Caco-2 (cell line): ENCODE measurements around the gene HDAC3. TPM values are rescaled to one million over a fixed set of nuclear protein-coding genes. Genes with fewer than 3 reads are reported as not detected.

ENCODE experiments used
- BruUV-seq: library from RNA; stranded (reverse); fragments of 400-500 nt; replicated peaks from 2 replicates; lab custom pipeline; 2021; lab: Mats Ljungman, UMichigan
- CTCF ChIA-PET: fragments of 300-600 bp; sonication (Branson Sonifier 250); formaldehyde crosslinking; loops from one replicate; lab custom pipeline; 2022; ENCODE audit warnings: antibody characterized with exemption; lab: Charles Lee
- POLR2A ChIA-PET: fragments of 300-600 bp; sonication (Branson Sonifier 250); formaldehyde crosslinking; loops from one replicate; lab custom pipeline; 2022; ENCODE audit warnings: antibody characterized with exemption; lab: Charles Lee
- DNase-seq, 2 experiments: peaks; one replicate each; pipeline versions ENCODE4 v3.0.0 to v3.0.0-alpha.2; 2020 to 2022
- H3K27me3 ChIP-seq: replicated peaks from 2 replicates; pipeline ENCODE4 v1.6.0; 2011; ENCODE audit warnings: low read length; ENCODE audit not compliant: control insufficient read depth, insufficient read depth
- H3K36me3 ChIP-seq: 2 replicates; pipeline ENCODE4 v1.5.1; 2011; ENCODE audit warnings: low read length; ENCODE audit not compliant: control insufficient read depth, insufficient read depth
- H3K4me1 ChIP-seq: fragments of 250-450 bp; sonication (Bioruptor Pico); 2 replicates; pipeline ENCODE4 v1.5.1; 2020; ENCODE audit warnings: mild to moderate bottlenecking
- H3K4me3 ChIP-seq: 2 replicates; pipeline ENCODE4 v1.5.1; 2011; ENCODE audit warnings: low read depth, mild to moderate bottlenecking, control low read depth, low read length
- H3K9me3 ChIP-seq: fragments of 250-450 bp; sonication (Bioruptor Pico); 2 replicates; pipeline ENCODE4 v1.5.1; 2020; ENCODE audit warnings: mild to moderate bottlenecking, moderate library complexity
- H3K27ac Mint-ChIP-seq: one replicate; pipeline ENCODE4 v1.8.0; 2022; ENCODE audit warnings: mixed read lengths; ENCODE audit not compliant: unreplicated experiment
- H3K27me3 Mint-ChIP-seq: one replicate; pipeline ENCODE4 v1.8.0; 2022; ENCODE audit warnings: mixed read lengths; ENCODE audit not compliant: insufficient read depth, unreplicated experiment
- H3K36me3 Mint-ChIP-seq: one replicate; pipeline ENCODE4 v1.8.0; 2022; ENCODE audit warnings: mild to moderate bottlenecking, mixed read lengths; ENCODE audit not compliant: insufficient read depth, unreplicated experiment
- H3K4me1 Mint-ChIP-seq: one replicate; pipeline ENCODE4 v1.8.0; 2022; ENCODE audit warnings: low read depth, mixed read lengths; ENCODE audit not compliant: unreplicated experiment
- H3K4me3 Mint-ChIP-seq: one replicate; pipeline ENCODE4 v1.8.0; 2022; ENCODE audit warnings: mild to moderate bottlenecking, moderate library complexity, mixed read lengths; ENCODE audit not compliant: unreplicated experiment
- H3K9me3 Mint-ChIP-seq: one replicate; pipeline ENCODE4 v1.8.0; 2022; ENCODE audit warnings: mixed read lengths; ENCODE audit not compliant: unreplicated experiment
- CTCF ChIP-seq, 2 experiments: fragments of 200-600 bp in 1 of 2; IDR thresholded peaks; 1 replicate in 1 of 2; 2 replicates in 1 of 2; pipeline versions ENCODE4 v1.5.1 to v1.8.0; 2011 to 2022; ENCODE audit warnings: antibody characterized with exemption in 1 of 2, control low read depth in 1 of 2, inconsistent platforms in 1 of 2, low read depth in 1 of 2, low read length in 1 of 2, mild to moderate bottlenecking in 1 of 2, moderate library complexity in 1 of 2; ENCODE audit not compliant: insufficient read depth in 1 of 2, severe bottlenecking in 1 of 2, unreplicated experiment in 1 of 2
- intact Hi-C: fragments of 100-400 bp; cut with micrococcal nuclease; formaldehyde crosslinking; loops from one replicate; pipeline ENCODE4 v1.10.0; 2022; ENCODE audit not compliant: unreplicated experiment
- total RNA-seq: library from RNA; stranded (reverse); gene quantifications from 2 replicates; pipeline ENCODE4 v1.2.3, GENCODE V29; 2022

HDAC3 gene
- total RNA-seq, 1 experiment from 2014 or later = 73.0 TPM

GRCh38 chr5:141647851-141648250, 11.2 kb upstream of the HDAC3 start:
- no peaks in the 10 kb centered on the region for H3K27me3 Mint-ChIP-seq
- H3K4me1 Mint-ChIP-seq = peaks cover 21% of the 10 kb centered on the region
- no peak for DNase-seq
- H3K4me3 Mint-ChIP-seq = no peak overlapping the region
- Histone ChIP-seq H3K4me3 (no peak overlapping the region), H3K36me3 (0 out of 2 replicates have a peak, but pooled peaks cover 2% of the 10 kb centered on the region), H3K27me3 (no peaks in the 10 kb centered on the region), H3K9me3 (no peaks in the 10 kb centered on the region), H3K4me1 (peaks cover 5% of the 10 kb centered on the region)
- peaks cover 4% of the 10 kb centered on the region for H3K36me3 Mint-ChIP-seq
- no TSS peak for BruUV-seq
- intact Hi-C loops = no loop called here
- POLR2A ChIA-PET = no interaction called here
- TF ChIP-seq CTCF (IDR thresholded peaks at IDR 0.05; ENCODE audit: insufficient read depth in 1 of 2, low read depth in 1 of 2, low read length in 1 of 2, severe bottlenecking in 1 of 2, unreplicated experiment in 1 of 2) = no peak
- no peaks in the 10 kb centered on the region for H3K9me3 Mint-ChIP-seq
- CTCF ChIA-PET = no interaction called here
- H3K27ac Mint-ChIP-seq = no peak overlapping the region

- Mint-ChIP-seq H3K27me3 (no peaks in the 10 kb centered on the region), H3K4me3 (no peak overlapping the region), H3K27ac (no peak overlapping the region), H3K9me3 (no peaks in the 10 kb centered on the region), H3K4me1 (peaks cover 16% of the 10 kb centered on the region), H3K36me3 (peaks cover 4% of the 10 kb centered on the region)
- no peak overlapping the region for H3K4me3 ChIP-seq
- 0 out of 2 replicates have a peak, but pooled peaks cover 2% of the 10 kb centered on the region for H3K36me3 ChIP-seq
- no peaks in the 10 kb centered on the region for H3K9me3 ChIP-seq
- peaks cover 7% of the 10 kb centered on the region for H3K4me1 ChIP-seq
- no peak for TF ChIP-seq CTCF (IDR thresholded peaks at IDR 0.05; ENCODE audit: insufficient read depth in 1 of 2, low read depth in 1 of 2, low read length in 1 of 2, severe bottlenecking in 1 of 2, unreplicated experiment in 1 of 2)
- CTCF ChIA-PET = no interaction called here
- no peak for DNase-seq
- intact Hi-C loops = no loop called here
- no peaks in the 10 kb centered on the region for H3K27me3 ChIP-seq
- no TSS peak for BruUV-seq
- POLR2A ChIA-PET = no interaction called here
Measured at GRCh38 chr5:141647242-141647641, 10.6 kb upstream of the HDAC3 start.

- H3K27ac Mint-ChIP-seq = no peak overlapping the region
- Histone ChIP-seq H3K27me3 (no peaks in the 10 kb centered on the region), H3K36me3 (0 out of 2 replicates have a peak, but pooled peaks cover 2% of the 10 kb centered on the region), H3K4me3 (no peak overlapping the region), H3K4me1 (peaks cover 10% of the 10 kb centered on the region; the same call in 1 of the 2 replicates), H3K9me3 (no peaks in the 10 kb centered on the region)
- peaks cover 22% of the 10 kb centered on the region for H3K4me1 Mint-ChIP-seq
- intact Hi-C loops = no loop called here
- no peaks in the 10 kb centered on the region for H3K27me3 Mint-ChIP-seq
- DNase-seq = no peak
- no peaks in the 10 kb centered on the region for H3K9me3 Mint-ChIP-seq
- H3K36me3 Mint-ChIP-seq = peaks cover 3% of the 10 kb centered on the region
- H3K4me3 Mint-ChIP-seq = no peak overlapping the region
- ChIA-PET POLR2A (interaction anchor here (0.9 kb wide), 1 partner anchor 9 kb away, joined by 3 read pairs; the partner anchor contains the start of genes HDAC3 and RELL2), CTCF (no interaction called here)
- BruUV-seq = no TSS peak
- TF ChIP-seq CTCF (IDR thresholded peaks at IDR 0.05; ENCODE audit: insufficient read depth in 1 of 2, low read depth in 1 of 2, low read length in 1 of 2, severe bottlenecking in 1 of 2, unreplicated experiment in 1 of 2) = no peak
Measured at GRCh38 chr5:141646026-141646425, 9.4 kb upstream of the HDAC3 start.
